Activated T-cell treated with anti-CD3 and anti-CD28 coated beads for 24 hours (primary cell): Measurements from ENCODE around the gene BTG4.

Experiments
- DNase-seq: peaks from one replicate; pipeline ENCODE4 v3.0.0-alpha.2; 2020; ENCODE audit warnings: low read depth

Gene BTG4

DNA sequence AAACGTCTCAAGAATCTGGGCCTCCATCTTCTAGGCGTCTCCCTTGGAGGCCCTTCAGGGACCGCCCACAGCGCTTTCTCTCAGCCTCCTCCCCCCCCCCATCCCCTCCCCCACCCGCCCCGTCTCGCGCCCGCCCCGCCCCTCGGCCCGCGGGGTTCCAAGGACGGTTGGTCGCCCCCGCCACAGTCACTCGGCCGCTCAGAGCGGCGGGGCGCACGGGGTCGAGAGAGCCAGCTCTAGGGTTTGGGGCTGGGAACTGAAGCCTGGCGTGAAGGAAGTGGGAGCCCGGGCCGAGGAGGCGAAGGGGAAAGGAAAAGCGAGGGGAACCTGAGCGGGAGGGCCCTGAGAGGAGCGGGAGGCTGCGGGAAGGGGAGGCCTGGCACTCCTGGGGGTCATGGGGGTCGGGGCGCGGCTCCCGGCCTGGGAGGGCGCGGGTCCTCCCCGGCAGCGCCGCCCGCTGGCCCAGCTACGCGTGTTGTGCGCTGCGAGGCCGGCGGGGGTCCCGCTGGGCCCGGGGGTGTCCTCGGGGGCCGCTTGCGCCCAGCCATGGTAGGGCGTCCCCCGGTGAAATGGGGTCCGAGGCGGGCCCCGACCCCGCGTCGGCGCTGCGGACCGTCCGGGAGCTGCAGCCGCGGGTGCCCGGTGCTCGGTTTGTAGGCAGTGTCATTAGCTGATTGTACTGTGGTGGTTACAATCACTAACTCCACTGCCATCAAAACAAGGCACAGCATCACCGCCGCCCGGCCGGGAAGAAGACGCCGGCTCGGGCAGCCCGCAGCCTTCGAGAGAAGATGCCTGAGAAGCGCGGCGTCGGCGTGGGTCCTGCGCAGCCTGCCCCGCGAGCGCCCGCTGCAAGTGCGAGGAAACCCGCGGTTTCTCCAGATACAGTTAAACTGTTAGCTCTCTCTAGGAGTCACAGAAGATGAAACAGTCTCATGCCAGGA, at the start of gene BTG4:
Gene BTG4 (minus strand): TSS at position 91 of the 944 bp plus-strand sequence. CDS start 13,610 bp downstream, outside the sequence.
- DNase-seq, result no peak

DNA sequence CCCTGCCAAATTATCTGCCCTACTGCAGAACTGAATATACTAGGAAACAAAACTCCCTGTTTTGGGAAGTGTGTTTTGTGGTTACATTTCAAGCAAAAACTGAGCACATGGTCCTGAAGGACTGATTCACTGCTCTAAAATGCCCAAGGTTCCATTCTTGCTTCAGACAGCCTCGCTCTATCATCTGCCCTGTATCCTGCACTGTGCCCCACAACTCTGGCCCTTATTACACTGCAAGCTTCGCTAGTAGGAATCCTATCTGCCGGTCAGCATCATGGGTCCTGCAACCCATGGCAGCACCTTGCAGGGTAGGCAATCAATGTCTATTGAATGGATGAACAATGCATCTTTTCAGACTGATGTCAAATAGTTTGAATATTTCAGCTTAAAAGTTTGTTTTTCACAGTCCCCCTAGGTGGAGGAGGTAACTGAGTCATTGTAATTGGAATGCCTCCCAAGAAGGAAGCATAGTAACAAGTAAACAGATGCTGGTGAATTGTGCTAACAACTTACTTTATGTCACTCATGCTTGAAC, 49.7 kb upstream of the BTG4 start:
- no peak for DNase-seq

DNA sequence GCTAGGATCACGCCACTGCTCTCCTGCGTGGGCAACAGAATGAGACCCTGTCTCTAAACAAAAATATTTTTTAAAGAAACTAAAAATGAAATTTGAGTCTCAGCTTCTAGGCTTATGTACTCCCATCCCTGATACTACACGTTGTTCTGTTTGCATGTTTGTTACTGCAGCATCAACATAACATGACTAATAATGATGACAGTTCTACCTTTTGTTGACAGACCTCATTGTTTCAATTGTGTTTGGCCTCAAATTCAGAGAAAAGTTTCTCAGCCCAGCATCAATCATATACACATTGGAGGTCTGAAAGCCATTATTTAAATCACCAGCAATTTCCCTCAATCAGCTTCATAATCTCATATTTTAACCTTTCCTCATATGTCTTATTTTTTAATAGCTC, 49.1 kb upstream of the BTG4 start:
- no peak for DNase-seq

DNA sequence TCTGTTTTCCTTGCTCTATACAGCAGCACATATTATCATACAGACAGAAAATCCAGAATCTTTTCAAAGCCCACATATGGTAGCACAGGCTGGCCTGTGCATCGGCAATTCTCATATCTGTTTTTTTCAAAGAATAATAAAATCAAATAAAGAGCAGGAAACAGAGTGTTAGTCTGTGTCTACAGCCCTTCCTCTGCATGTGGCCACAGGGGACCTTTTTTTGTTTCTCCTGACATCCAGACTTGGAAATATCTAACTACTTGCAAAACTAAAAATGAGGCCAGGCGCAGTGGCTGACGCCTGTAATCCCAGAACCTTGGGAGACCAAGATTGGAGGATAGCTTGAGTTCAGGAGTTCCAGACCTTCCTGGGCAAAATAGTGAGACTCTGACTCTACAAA, 48.6 kb upstream of the BTG4 start:
- DNase-seq, result no peak

DNA sequence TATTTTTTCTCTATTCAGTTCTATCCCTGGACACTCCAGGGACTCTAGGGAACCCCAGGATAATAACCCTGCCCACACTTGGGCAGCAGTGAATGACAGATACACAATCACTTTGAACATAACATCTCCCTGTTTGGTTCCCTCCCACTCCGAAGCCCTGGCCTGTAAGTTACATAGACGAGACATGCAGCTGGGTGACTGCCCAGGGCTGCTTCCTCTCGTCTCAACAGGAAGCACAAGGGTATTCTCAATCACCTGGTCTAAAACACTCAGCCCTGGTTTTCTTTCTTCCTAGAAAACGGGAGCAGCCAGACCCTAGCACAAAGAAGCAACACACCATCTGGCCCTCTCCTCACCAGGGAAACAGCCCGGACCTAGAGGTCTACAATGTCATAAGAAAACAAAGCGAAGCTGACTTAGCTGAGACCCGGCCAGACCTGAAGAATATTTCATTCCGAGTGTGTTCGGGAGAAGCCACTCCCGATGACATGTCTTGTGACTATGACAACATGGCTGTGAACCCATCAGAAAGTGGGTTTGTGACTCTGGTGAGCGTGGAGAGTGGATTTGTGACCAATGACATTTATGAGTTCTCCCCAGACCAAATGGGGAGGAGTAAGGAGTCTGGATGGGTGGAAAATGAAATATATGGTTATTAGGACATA, 47.7 kb upstream of the BTG4 start:
- DNase-seq, result no peak

DNA sequence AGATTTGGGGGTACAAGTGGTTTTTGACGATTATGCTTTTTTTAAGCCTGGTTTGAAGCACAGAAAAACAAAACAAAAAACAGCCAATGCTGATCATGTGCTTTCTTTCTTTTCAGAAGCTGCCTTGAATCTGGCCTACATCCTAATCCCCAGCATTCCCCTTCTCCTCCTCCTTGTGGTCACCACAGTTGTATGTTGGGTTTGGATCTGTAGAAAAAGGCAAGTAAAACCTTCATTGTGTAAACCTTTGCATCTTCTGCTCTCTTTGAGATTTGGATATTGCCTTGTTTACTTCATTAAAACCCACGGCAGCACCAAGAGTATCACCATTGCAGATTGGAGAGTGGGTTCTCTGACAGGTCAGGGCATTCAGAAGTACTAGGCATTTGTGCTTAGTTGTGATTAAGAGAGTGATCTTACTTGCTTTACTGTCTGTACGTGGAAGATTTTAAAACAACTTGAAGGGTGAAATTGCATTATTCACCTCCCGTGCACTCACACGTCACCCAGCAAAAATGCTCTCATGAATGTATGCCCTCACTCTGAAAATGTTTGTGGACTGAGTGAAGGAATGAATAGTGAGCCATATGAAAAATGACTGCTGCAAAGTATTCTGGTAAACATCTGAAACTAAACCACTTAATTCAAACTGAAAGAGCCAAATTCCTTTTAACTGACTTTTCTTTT, 45.4 kb upstream of the BTG4 start:
- no peak for DNase-seq

DNA sequence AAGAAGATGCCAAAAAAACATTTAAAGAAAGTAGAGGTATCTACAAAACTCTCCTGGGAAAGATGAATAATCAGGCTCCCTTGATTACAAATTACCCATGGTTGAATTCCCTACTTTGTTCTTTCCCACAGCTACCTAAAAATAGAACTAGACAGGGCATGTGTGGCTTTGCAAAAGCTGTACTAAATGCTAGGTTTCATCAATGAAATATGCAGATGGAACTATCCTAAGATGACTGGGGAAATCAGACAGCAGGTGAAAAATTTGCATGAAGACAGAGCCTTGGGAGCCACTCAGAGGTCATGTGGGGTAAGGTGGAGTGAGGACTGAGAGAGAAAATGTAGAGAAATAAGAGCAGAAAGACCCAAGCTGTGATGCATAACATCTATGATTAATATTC, 43.1 kb upstream of the BTG4 start:
- DNase-seq, result no peak

DNA sequence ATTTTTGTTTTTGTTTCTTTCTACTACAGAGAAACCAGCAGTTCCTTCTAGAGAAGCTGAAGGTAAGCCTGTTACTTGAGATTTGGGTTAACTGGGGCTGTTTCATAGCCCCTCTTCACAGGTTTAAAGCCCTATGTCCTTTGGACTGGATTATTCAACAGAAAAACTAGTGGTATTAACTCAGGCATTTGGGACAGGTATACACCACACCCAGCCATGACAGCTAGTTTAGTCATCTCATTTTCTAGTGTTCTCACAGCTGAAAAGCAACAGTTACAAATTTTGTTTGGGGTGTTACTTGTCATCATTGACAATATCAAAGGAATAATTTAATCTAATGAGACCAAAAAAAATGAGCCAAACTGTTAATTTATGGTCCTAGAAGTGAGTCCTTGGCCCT, 42.3 kb upstream of the BTG4 start:
- DNase-seq, result no peak

DNA sequence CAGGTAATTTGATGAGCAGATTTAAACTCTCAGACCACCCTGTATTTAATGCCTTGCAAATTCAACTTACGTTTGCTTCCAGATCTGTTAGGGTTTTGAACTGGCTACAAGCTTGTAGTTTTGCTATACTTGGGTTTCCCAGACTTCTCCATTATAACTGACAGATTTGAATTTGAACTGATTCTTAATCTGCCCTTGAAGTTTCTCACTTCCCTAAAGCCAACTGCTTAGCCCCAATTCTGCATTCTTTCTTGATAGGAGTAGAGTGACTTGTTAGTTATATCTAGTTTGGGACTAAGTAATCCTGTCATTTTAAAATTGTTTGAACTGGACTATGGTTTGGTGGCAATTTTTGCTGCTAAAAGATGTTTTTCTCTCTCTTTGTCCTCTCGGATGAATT, 38.1 kb upstream of the BTG4 start:
- no peak for DNase-seq

DNA sequence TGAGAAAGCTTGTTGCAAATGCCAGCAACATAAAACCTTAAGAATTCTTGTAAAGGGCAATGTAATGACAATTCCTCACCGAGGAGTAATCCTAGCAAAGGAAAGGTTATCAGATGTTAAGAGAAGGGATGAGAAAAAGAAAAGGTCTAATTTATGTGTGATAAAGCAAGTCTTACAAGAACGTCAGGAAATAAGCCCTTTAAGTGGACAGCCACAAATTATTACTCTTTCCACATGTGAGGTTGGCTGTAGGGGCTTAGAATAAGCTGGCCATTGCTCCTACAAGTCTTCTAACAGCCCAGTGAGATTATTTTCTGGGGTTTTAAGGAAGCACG, 37.6 kb upstream of the BTG4 start:
- no peak for DNase-seq

DNA sequence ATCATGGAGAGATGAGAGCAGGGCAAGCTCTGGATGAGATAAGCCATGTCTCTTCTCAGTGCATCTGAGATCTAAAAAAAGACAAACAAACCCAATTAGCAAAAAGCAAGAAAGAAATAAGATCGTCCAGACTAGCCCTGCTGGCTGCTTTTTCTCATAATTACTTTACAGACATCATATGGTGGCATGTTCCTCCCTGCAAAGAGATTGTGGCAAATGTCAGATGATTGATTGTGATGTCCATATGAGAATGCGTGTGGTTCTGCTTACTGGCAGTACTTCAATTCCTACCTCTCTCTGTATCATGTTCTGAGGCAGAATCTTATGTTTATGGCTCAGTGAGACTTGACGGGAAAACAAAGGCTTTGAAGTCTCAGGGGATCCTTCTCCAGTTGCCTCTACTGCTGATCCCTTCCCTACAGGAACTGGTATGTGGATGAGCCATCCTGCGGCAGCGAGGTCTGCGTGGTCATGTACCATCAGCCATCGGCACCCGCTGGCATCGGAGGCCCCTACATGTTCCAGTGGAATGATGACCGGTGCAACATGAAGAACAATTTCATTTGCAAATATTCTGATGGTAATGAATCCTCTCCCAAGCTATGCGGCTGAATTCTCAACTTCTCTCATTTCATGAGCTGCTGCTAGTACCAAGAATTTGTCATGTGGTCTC, 37.1 kb upstream of the BTG4 start:
- DNase-seq, result no peak

DNA sequence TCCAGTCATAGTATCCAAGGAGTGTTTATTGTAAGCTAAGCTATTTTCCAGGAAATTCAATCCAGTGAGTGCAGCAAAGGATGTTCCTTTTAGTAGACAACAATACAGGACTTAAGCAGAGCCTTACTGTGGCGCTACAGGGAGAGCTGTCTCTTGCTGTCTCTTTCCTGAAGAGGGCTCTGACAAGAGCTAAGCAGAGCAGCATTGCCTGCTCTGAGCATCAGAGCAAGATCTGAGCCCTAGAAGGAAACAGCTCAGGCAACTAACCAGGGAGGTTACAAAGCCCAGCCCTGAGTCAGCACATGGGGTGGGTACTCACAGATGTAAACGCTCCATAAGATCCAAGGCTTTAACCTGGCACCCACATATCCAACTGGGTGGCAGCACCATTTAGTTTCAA, 36.3 kb upstream of the BTG4 start:
- DNase-seq, result no peak

DNA sequence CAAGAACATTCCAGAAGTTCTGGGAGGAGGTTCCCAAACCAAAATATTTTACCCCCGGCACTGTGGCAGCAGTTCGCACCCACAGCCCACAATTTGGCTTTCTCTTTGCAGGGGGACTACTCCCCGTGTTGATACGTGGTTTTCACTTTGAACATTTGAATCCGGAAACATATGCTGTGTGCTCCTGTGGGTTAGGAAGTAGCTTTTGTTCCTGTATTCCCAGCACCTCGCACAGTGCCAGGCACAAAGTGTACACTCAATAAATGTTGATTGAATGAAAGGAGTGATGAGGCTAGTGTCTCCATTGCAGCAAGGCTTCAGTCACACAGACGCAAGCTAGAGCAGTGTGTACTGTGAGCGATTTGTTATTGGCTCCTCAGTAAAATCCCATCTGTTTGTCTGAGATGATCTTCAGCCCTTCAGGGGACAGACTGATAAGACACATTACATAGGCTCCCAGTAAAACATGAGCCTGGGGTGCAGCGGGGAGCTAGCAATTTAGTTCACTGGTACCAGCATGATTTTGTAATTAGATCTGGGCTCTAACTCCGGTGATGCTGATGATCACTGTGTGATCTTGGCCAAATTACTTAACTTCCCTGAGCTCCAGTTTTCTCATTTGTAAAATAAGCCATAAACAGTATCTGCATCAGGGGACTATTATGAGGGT, 30.6 kb upstream of the BTG4 start:
- no peak for DNase-seq

DNA sequence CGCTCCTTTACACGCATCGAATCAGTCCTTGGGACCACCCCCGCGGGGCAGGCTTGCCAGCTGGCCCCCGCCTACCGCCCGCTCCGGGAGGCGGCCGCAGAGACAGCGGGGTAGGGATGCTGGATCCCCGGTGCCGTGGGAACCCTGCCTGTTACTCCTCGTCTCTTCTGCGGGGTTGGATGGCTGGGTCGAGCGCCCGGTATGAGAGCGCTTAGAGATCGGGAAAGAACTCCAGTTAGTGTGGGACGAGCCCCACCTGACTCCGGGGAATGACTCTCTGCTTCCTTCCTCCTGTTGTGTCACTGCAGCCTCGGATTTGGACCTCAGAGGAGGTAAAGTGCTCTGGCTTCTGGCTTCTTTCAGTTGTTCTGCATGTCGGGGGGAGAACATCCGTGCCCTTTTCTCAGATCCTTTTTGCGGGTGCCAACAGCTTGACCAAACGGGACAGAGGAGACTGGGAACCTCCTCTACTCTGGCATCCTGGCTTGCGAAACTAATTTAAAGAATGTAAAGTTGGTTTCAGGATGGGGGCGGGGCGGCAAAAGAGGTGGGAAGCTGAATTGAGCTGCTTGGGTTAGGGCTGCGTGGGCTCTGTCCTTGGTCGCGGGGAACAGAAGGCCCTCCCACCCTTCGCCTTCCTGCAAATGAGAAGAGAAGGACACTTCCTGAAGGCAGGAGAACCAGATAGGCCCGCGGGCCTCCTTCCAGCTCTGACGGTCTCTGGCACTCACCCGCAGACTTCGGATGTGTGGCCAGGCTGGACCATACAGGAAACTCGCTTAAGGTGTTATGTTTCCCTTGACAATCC, 29.3 kb upstream of the BTG4 start:
- DNase-seq, result no peak

DNA sequence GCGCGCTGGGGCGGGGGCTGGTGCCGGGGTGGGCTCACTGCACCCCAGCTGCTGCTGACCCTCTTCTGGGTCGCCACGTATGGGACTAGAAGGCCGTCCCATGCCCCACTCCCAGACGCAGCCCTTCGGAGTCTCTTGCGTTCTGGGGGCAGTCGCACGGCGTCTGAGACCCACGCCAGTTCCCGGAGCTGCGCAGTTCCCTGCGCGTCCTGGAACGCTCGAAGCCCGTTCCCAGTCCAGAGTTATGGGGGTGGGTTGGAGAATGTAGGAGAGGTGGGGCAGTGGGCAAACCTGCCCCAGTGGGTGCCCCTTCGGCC, 28.7 kb upstream of the BTG4 start:
- DNase-seq, result no peak

DNA sequence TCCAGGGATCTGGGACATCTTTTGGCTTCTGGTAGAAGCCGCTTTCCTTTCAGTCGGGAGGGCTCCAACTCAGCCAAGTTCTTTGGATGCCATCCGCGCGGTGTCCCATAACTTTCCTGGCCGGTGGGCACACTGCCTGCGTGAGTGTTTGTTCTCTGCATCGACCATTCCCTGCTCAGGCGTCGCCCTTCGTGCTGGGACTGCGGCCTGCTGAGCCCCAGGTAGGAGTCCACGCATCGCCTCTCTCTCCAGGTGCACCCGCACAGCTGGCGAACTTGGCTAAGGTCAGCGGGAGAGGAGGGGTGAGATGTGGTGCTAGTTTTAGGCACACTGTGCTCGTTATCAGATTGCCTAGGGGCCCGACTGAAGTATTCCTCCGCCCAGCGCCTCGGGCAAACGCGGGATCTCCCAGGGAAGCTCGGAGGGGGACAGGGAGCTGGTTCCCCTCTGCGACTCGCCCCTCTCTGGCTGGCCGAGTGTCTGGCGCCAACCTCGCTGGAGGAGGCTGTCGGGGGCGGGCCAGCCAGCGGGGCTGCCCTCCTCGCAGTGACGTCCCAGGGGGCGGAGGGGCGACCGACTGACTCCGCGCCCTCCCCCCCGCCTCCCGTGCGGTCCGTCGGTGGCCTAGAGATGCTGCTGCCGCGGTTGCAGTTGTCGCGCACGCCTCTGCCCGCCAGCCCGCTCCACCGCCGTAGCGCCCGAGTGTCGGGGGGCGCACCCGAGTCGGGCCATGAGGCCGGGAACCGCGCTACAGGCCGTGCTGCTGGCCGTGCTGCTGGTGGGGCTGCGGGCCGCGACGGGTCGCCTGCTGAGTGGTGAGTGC, 28.1 kb upstream of the BTG4 start, which contains the start of gene LAYN:
Gene LAYN (plus strand): TSS at position 607 of the 823 bp plus-strand sequence. CDS start 124 bp downstream, at position 731.
- no peak for DNase-seq

DNA sequence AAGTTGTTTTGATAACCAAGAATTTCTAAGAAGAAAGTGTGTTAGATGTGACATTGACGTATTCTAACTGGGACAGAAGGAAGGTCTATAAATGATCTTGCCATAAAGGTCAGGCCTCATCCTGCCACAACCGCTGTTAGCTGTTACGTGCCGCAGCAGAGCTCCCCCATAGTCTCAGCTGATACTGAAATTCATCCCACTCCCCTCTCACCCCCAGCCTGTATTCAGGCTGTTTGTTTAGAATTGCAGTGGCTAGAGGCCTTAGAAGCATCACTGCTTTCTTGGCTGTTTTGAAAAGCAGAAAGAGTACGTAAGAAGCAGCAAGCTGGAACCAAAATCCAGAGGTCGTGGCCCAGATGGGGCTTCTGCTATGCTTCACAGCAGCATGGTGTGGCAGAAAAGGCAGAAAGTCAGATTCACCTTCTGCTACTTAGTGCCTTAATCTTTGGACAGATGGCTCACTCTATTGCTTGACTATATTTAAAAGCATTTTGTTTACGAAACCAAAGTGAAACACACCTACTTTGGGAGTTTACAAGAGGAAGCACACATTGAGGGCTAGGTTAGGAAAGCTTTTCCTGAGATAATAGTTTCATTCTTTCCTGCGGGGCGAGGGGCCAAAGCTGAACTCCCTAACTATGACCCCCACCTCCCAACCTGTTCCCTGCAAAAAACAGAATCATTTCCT, 27.4 kb upstream of the BTG4 start:
- DNase-seq, result no peak

DNA sequence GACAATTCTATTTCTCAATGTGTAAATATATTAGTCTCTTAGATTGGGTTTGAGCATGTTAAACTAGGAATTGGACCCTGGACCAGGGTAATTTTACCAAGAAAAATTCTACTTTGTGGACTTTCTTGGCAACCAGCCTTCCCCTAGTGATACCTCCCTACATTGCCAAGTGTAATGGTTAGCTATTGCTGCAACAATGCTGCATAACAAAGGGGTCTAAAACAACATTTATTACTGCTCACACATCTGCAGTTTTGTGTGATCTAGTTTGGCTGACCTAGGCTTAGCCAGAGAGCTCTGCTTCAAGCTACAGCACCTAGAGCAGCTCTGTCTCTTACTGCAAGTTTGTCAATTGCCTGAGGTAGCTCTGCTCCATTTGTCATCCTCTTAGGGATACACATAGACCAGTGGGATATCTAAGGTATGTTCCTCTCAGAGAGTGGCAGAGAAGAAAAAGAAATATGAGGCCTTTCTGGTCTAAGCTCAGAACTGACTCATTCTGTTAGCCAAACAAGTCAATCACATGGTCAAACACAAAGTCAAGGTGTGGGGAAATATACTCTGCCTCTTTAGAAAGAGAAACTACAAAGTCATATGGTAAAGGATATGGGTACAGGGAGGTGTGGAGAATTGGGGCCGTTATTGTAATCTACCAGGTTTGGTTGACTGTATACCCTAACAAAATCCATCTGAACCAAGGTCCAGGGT, 26.4 kb upstream of the BTG4 start:
- DNase-seq, result no peak
